ENCODE data around the gene CAMKK1.

DNA sequence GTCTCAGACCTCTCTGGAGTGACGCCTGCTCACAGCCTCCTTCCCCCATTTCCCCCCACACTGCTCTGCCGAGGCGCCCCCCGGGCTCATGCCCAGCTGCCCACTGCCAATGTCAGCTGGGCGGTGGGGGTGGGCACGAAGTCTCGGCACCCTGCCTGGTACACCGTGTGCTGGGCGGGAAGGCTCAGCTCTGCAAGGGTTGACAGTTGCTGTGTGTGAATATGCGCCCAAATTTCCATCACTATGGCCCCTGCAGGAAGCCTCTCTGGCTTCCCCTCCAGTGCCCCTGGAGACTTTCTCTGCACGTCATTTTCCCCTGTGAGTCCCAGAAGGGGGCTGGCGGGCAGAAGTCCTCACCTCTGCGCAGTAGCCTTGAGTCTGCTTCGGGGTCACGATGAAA, 11.6 kb upstream of the CAMKK1 start:
- no peak for TF ChIP-seq EZH2 (IDR thresholded peaks at IDR 0.05; ENCODE audit: insufficient read depth, low read length)
- TF ChIP-seq, protein P1, sequence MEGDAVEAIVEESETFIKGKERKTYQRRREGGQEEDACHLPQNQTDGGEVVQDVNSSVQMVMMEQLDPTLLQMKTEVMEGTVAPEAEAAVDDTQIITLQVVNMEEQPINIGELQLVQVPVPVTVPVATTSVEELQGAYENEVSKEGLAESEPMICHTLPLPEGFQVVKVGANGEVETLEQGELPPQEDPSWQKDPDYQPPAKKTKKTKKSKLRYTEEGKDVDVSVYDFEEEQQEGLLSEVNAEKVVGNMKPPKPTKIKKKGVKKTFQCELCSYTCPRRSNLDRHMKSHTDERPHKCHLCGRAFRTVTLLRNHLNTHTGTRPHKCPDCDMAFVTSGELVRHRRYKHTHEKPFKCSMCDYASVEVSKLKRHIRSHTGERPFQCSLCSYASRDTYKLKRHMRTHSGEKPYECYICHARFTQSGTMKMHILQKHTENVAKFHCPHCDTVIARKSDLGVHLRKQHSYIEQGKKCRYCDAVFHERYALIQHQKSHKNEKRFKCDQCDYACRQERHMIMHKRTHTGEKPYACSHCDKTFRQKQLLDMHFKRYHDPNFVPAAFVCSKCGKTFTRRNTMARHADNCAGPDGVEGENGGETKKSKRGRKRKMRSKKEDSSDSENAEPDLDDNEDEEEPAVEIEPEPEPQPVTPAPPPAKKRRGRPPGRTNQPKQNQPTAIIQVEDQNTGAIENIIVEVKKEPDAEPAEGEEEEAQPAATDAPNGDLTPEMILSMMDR (IDR thresholded peaks at IDR 0.05; ENCODE audit: insufficient read depth, low read depth, low read length): no peak

All from astrocyte (in vitro differentiated cells and primary cell).